ENCODE results near the gene ALDH1A3.

Gene ALDH1A3

DNA sequence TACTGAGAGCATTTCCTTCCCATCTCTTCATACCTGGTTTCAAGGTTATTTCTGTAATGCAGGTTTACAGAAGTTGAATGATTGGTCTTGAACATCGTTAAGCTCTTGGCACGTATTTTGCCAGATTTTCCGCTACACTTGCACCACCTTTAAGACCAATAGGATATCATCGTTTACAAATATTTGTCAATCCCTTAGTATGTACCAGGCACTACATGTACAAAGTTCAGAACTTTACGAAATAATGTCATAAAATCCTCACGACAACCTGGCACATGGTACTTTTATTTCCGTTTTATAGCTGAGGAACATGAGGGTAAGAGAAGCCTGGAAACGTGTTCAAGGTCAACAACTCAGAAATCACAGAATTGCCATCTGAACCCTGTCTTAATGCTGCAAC, 45.8 kb downstream of the ALDH1A3 start:
- FAIRE-seq (no peak), DNase-seq (ENCODE audit: low spot score) (no peak)

DNA sequence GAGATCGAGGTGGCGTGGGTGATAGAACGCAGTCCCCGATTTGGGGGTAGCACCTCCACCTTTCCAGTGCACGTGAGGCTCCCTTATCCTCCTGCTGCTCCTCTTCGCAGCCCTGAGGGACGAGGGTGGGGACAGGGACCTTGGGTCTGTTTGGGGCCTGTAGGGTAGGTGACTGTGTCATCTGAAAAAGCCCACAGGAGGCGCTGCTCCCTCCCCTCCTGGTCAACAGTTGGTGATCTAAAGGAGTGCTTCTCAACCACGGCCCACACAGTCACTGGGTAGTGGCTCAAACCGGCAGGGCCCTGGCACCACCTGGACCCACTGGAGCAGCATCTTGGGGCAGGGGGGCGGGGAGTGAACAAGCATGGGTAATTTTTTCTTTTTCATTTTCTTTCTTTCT, 46.6 kb downstream of the ALDH1A3 start:
- DNase-seq (ENCODE audit: low spot score) (no peak), FAIRE-seq (no peak)

DNA sequence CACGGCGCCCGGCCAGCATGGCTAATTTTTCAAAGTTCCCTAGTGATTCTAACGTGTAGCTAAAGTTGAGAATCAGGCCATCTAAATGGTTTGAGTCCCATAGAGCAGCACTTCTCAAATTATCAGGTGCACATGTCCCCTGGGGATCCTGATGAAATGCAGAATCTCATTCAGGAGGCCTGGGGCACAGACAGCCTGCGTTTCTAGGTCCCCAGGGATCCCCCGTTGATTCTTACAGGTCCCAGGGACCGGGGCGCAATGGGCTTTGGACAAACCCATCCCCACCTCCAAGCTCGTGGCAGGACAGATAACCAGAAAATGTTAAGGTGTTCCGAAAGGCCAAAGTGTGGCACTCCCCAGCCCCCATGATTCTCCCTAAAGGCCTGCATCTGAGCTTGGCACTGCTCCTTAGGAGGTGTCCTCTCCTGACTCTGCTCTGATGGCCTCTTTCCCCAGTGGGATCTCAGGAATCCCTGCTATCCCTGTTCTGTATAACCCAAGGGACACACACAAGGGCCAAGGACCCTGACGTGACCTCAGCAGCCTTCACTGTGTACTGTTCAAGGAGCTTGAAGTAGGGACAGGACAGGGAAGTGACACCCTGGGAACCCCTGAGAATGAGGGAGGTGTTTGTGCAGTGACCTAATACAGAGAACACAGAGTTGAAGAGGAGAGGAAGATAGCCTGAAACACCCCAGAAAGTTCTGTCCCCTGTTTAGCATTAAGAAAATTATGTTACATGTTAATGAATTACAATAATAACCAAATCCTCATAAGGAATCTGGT, 47.5 kb downstream of the ALDH1A3 start:
- FAIRE-seq (no peak), DNase-seq (ENCODE audit: low spot score) (no peak)

DNA sequence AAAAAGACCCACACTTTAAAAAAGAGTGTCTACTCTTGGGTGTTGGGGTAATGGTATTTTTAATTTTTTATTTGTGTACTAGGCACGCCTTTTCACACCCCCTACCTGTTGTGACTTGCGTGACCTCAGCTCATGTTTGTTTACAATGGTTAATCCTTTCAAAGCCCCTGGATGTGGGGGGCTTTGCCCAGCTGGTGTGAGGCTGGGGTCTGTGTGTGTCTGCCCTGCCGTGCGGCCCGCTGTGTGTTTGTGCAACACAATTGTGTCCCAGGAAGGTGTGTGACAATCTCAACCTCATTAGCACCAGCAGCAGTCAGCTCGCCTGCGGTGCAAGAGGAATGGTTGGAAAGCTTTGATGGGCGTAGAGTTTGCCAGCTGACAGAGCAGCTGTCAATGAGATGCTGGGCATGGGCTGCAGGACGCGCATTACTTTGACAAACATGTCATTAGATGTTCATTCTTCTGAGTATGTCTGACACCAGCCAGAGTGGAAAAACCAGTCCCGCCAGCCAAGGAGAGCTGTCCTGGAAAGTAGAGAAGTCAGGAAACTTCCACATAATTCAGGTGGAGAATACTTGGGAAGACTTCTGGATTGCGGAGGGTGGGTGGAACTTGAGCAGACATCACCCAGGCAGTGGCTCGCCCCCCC, 49.1 kb downstream of the ALDH1A3 start:
- no peak for DNase-seq (ENCODE audit: low spot score)
- no peak for FAIRE-seq

DNA sequence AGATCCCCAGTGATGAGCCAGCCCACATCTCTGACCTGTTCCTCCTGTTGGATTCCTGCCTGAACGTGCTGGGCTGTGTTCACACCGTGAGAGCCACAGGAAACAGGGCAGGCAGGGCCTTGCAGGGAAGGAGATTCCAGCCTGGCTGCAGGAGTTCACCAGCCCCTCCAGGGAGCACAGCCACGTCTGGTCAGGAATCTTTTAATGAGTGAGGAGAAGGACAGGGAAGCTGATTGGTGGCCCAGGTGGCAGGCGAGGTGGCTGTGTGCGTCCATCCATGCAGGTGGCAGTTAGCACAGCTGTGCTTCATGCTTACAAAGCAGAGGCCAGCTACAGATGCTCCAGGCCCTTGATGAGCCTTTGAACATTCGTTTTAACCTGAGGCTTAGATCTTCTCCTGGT, 50.0 kb downstream of the ALDH1A3 start:
- DNase-seq (ENCODE audit: low spot score), result peak; percentile 59
- peak; percentile 5 for FAIRE-seq

DNA sequence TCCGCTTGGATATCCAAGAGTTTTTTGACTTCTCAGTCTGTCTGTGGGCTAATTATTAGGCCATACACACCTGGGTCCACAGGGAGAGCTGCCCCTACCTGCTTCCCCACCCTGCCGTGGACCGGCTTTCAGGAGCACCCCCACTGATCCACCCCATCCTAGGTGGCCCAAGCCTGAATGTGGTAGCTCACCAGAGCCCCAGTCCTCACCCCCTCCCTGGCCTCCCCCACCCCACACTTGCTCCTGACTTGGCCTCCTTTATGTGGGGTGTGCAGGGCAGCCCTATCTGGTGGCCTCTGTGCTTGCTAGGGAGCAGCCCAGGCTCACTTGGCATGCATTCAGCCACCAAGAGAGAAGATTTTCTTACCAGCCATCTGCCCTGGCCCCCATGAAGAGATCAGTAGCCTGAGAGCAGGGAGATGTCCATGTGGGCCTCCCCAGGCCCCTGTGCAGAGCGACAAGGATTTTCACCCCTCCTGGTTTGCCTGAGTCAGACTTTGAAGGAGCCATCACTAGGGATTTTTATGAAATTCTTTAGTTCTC, 50.7 kb downstream of the ALDH1A3 start:
- DNase-seq (ENCODE audit: low spot score) (no peak), FAIRE-seq (no peak)

DNA sequence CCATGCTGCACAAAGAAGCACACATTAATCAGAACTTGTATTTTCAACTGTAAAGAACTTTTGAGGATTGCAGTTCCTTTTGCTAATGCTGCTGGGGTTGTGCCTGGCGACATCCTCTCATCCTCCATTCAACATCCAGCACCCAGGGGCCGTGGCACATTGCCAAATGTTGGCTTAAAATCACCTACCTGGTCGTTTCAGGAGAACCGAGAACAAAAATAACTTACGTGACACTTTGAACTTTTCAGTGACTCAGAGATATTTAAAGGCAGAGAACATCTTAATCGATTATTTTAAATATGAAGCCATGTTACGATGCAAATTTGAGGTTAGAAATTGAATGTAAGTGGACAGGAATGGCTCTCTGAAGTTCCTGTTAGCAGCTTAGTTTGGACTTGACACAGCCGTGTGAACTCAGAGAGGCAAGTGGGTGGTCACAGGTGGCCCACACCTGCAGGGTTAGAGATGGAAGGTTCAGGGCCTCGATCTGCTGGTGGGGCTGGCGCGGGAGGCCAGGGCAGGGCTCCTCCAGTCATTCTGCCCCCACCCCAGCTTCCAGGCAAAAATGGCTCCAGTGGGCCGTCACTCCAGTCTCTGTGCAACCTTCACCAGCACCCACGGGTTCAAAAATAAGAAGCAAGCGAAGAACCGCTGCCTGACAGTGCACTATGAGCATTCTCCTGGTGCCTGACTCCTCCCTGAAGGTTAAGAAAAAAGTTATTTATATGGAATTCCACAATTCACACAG, 51.7 kb downstream of the ALDH1A3 start:
- DNase-seq (ENCODE audit: low spot score), result no peak
- FAIRE-seq, result no peak

DNA sequence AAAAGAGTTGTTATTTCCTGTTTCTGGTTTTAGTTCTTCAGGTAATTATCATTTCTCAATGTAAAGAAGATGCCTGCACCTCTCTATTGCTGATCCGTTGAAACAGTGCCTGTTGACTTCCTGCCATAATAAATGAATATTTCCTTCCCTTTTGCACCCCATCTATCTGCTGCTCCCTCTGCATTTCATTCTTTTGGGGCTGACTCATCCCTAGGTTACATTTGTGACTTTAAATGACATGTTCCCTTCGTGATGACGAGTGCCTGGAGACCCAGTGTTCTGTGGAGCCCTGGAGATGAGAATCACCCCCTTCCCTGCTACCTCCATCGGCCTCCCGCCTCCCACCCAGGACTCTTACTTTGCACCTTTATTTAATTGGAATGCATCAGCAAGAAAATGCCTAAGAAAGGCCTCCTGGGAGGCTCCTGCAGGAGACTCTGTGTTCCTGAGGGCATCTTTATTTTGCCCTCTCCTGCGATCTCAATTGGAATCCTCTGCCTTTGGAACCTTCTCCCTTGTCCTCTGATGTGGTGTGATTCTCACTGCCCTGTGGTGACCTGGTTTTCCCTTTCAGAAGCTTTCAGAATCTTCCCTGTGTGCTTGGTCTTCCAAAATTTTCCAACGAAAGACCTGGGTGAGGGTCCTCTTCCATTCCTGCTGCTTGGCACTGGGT, 53.2 kb downstream of the ALDH1A3 start:
- no peak for FAIRE-seq
- DNase-seq (ENCODE audit: low spot score), result no peak

DNA sequence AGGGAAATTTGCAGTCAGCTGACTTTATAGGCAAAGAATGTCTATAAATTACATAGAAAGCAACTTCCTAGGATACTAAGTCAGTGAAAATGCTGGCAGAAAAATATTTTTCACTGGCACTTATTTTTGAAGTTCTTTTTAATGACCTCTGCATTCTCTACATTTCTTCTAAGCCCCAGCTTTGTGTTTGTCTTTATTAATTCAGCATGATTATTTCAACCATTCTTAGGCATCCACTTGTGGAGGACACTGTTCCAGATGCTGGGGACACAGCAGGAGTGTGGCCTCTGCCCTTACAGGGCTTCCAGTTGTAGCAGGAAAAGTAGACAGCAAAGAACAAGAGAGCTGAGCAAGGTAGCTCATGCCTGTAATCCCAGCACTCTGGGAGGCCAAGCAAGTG, 54.5 kb downstream of the ALDH1A3 start:
- DNase-seq (ENCODE audit: low spot score) (no peak), FAIRE-seq (no peak)

DNA sequence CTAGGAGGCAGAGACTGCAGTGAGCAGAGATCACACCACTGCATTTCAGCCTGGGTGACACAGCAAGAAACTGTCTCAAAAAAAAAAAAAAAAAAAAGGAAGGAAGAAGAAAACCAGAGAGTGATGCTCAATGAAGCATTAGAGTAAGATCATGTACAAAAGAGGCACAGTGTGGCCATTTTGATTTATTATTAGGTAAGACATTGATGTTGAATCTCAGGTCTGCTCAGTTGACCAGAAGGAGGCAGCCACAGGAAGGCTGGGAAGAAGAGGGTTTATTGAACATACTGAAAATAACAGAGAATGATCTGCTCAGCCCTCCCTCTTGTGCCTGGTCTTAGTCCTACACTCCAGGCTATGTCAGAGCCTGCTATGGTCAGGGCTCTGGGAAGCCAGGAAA, 55.1 kb downstream of the ALDH1A3 start:
- DNase-seq (ENCODE audit: low spot score) (no peak), FAIRE-seq (no peak)

DNA sequence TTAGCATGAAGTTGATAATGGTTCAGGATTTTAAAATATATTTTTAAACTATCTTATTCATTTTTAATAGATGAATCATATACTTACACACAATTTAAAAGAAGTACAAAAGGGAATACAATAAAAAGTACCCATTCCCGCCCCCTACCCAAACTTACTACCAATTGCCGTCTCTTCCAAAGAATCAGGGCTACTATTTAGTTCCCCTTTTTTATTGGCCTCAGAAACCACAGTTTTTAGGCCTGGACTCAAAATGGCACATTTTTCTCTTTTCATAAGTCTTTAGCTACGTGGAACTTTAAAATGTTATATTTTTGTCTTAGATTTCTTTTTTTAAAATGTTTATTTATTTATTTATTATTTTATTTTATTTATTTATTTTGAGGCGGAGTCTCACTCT, 57.5 kb downstream of the ALDH1A3 start:
- FAIRE-seq, result no peak
- no peak for DNase-seq (ENCODE audit: low spot score)

DNA sequence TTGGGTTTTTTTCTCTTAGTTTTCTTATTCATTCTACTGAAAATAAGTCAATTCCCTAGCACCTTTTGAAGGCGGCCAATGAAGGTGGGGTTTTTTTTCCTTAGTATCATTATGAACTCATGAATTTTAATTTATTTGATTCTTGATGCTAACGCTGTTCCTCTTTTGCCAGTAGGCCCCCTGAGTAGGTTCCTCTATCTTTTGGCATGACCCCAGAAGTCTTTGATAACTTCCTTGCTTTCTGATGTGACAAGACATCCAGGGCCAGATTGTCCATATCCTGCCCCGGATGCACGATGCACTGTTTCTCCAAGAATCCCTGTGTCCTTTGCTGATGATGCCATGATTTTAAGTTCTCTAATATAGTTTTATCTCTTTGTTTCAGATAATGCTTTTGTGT, 60.2 kb downstream of the ALDH1A3 start:
- FAIRE-seq (no peak), DNase-seq (ENCODE audit: low spot score) (no peak)

DNA sequence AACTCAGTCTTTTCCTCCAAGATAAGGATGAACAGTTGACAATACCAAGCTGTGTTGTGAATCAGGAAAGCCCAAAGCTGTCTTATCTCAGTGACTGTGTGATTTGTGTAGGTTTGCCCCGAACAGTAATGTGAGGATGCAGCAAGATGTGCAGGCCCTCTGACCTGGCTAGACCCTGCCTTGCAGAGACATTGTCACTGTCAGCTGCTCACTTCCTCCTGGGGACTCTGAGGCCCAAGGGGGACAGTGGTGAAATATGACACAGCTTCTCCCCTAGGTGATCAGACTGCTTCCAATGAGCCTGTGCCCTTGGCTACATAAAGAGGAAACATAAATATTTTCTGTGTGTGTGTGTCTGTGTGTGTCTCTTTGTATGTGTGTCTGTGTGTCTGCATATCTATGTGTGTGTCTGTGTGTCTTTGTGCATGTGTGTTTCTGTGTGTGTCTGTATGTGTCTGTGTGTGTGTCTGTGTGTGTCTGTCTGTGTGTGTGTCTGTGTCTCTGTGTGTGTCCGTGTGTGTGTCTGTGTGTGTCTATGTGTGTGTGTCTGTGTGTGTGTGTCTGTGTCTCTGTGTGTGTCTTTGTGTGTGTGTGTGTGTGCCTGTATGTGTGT, 61.2 kb downstream of the ALDH1A3 start:
- DNase-seq (ENCODE audit: low spot score) (no peak), FAIRE-seq (no peak)

DNA sequence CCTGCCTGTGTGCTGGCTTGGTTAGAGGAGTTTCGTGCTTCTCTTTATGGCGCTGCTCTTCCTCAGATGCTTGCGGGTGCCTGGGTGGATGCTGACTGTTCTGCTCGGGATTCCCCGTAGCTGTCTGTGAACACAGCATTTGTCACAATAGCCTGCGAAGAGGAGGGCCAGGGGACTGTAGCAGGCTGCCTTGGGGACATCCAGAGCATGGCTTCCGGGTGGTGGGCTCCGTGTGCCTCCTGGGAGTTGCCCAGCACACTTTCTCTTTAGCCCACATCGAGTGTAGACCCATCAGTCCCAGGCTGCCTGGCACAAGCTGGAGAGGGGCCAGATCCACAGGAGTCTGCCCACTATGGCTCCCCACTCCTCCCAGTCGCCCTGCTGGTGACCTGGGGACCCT, 61.9 kb downstream of the ALDH1A3 start:
- no peak for FAIRE-seq

DNA sequence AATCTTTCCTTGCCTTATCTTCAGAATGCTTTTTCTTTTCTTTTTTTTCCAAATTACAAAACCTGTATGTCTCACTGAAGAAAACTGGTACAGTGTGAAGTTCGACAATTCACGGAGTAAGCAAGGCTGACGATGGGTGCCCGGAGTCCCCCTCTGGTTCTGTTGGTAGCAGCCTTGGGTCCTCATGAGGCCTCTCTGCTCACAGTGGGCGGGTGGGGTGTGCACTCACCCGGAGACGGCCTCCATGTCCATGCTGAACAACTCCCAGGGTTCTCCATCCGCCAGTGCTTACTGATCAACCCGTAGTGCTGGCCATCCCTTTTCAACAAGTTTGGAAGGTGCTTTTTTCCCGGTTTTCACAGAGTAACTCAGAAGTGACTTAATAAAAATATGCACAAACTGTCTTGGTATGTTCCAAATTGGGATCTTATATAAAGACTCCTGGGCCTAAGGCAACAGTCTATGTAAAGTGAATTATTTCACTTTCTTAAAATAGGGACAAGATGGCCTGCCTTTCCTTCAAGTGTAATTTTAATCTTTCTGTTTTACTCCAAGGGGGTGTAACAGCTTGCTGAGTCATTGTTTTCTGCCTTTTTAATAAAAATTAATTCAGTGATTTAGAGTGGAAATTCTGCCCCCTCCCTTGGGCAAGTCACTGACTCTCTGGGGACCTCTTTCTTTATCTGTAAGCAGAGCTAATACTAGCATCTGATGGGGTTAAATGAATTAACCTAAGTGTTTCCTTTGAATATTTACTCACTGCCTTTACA, 63.2 kb downstream of the ALDH1A3 start:
- FAIRE-seq (no peak), DNase-seq (ENCODE audit: low spot score) (no peak)

More for the DNA sequence above, 61.9 kb downstream of the ALDH1A3 start:
- DNase-seq (ENCODE audit: low spot score), result no peak

DNA sequence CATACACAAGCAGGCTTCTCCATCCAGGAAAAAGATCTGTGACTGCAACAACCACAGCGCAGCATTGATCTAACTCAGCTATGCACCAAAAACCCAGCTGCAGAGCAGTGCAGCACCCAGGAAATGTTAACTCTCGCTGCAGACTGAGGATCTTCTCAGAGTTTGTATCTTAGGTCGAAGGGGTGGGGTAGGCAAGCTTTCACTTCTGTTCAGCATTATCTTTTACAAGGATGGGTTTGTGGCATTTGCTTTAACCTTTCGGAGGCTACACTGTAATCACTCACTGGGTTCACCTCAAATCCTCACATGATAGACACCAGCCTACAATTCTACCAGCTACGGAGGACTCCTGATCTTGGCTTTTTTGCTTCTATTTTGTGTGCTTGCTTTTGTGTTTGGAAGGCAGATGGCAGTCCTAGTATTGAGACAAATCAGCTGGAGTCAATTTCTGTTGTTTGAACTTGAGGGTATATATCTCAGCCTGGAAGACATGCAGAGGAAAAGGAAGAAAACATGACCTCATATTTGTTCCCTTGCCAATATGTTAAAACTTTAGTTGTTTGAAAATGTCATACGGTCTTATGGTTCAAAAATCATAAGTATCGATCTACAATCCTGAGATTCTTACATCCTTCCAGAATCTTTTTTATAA, 64.7 kb downstream of the ALDH1A3 start:
- FAIRE-seq (no peak), DNase-seq (ENCODE audit: low spot score) (no peak)

DNA sequence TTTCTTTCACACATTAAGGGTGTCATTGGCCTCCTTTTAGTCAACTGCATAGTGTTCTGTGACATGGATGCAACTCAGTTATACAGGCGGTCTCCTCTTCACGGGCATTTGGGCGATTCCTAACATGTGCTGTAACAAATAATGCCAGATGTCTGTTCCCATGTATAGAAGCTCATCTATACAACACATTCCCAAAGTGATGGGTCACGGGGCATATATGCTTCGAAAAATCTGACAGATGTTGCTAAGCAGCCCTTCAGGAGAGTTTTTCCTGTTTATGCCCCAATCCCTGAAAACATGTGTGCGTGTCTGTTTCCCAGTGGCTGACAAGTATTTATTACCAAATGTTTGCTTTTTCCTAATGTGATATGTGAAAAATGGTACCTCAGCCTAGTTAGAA, 65.4 kb downstream of the ALDH1A3 start:
- FAIRE-seq (no peak), DNase-seq (ENCODE audit: low spot score) (no peak)

DNA sequence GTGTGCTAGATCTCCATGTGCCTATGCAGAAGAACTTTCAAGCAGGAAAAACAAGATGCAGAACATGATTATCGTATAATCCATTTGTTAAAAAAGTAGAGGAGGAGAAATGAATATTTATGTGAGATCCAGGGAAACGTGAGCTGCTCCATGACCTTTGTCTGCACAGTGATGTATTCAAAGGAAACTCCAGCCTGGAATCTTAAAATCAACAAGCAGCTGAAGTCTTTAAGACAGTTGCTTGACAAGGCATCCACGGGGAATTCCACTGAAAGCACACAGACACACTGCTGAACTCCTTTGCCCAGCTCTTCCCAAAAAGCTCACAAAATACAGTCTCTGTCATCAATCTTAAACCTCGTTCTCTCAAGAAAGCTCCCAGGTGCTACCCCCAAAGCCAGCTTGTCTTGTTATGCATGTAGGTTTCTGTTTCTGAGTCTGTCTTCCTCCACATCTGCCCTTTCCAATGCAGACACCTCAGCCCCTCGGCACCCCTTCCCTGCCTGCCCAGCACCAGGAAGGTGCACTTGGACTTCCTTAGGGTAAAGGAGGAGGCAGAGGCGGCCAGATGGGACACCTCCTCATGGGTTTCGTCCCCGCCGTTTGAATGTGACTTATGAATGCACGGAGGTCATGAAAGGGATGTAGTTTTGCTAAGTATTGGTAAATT, 68.3 kb downstream of the ALDH1A3 start:
- FAIRE-seq, result no peak
- DNase-seq (ENCODE audit: low spot score), result no peak

DNA sequence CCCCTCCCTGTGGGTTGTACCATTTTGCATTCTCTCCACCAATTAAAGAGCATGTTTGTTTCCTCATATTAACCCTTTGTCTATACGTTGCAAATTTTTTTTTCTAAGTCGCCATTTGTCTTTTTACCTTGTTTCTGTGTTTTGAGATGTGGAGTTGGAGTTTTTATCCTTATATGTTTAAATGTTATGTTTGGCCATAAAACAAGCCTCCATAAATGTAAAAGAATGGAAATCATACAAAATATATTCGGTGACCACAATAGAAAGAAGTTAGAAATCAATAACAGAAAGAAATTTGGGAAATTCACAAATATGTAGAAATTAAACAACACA, 68.8 kb downstream of the ALDH1A3 start:
- FAIRE-seq, result no peak
- DNase-seq (ENCODE audit: low spot score), result no peak

DNA sequence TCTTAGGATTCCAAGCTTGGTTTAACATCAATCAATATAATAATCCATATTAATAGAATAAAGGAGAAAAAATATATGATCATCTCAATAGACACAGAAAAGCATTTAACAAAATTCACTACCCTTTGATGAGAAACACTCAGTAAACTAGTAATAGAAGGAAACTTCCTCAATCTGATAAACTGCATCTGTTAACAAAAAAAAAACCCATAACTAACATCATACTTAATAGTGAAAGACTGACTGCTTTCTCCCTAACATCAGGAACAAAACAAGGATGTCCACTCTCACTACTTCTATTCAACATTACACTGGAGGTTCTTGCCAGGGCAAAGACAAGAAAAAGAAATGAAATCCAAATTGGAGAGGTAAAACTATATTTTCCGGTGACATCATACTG, 70.1 kb downstream of the ALDH1A3 start:
- no peak for FAIRE-seq
- DNase-seq (ENCODE audit: low spot score), result no peak

Data from RCC 7860 (cell line).